A549 (cell line): ENCODE measurements around the gene GGT5. TPM values are rescaled to one million over a fixed set of nuclear protein-coding genes. Genes with fewer than 3 reads are reported as not detected.
A peak's percentile ranks its signal among the peaks of the same experiment; 100 is the strongest.

ENCODE experiments used
- BCL3 ChIP-seq: fragments of >200 bp; sonication (Bioruptor Twin); formaldehyde crosslinking; IDR thresholded peaks from 3 replicates; pipeline ENCODE4 v1.6.1; 2016
- BHLHE40 ChIP-seq: IDR thresholded peaks from 2 replicates; pipeline ENCODE4 v1.6.1; 2012; ENCODE audit warnings: low read depth, low read length, inconsistent platforms
- CEBPB ChIP-seq, 2 experiments: fragments of >200 bp in 1 of 2; sonication (Bioruptor Twin) in 1 of 2; formaldehyde crosslinking in 1 of 2; IDR thresholded peaks; 2 replicates each; pipeline ENCODE4 v1.6.1; 2012 to 2016
- CHD2 ChIP-seq: fragments of 150-350 bp; IDR thresholded peaks from 2 replicates; pipeline ENCODE4 v1.6.1; 2014; ENCODE audit warnings: low read length; ENCODE audit not compliant: partially characterized antibody
- CHD4 ChIP-seq: fragments of 200-600 bp; sonication (generic); IDR thresholded peaks from 2 replicates; pipeline ENCODE4 v1.6.1; 2016; ENCODE audit warnings: antibody characterized with exemption, mild to moderate bottlenecking, borderline replicate concordance
- EHF ChIP-seq: fragments of 250-450 bp; sonication (Bioruptor Pico); IDR thresholded peaks from 2 replicates; pipeline ENCODE4 v1.5.0; 2020; ENCODE audit warnings: mild to moderate bottlenecking
- ELK1 ChIP-seq: fragments of 150-350 bp; IDR thresholded peaks from 2 replicates; pipeline ENCODE4 v1.6.1; 2014; ENCODE audit warnings: low read depth, mild to moderate bottlenecking, low read length
- EP300 ChIP-seq, 2 experiments: fragments of >200 bp; sonication (Bioruptor Twin); formaldehyde crosslinking; IDR thresholded peaks; 2 replicates in 1 of 2; 3 replicates in 1 of 2; pipeline ENCODE4 v1.6.1; 2016 to 2017
- ESRRA ChIP-seq: fragments of 150-350 bp; IDR thresholded peaks from 2 replicates; pipeline ENCODE4 v1.6.1; 2014; ENCODE audit warnings: mild to moderate bottlenecking, low read length, borderline replicate concordance
- FOSB ChIP-seq: fragments of 250-450 bp; sonication (Bioruptor Pico); IDR thresholded peaks from 2 replicates; pipeline ENCODE4 v1.5.0; 2020; ENCODE audit warnings: mild to moderate bottlenecking, moderate library complexity
- FOSL2 ChIP-seq, 2 experiments: fragments of 450-650 bp in 1 of 2; fragments of >200 bp in 1 of 2; sonication (Bioruptor Twin) in 1 of 2; formaldehyde crosslinking; IDR thresholded peaks; 2 replicates each; pipeline versions ENCODE4 v1.5.0 to v1.6.1; 2016 to 2020; ENCODE audit warnings: mild to moderate bottlenecking in 1 of 2, moderate library complexity in 1 of 2
- GATA3 ChIP-seq: IDR thresholded peaks from 2 replicates; pipeline ENCODE4 v1.6.1; 2012; ENCODE audit warnings: borderline replicate concordance
- HDAC2 ChIP-seq: fragments of 200-600 bp; sonication (generic); IDR thresholded peaks from 2 replicates; pipeline ENCODE4 v1.6.1; 2016
- HEYL ChIP-seq: fragments of 250-450 bp; sonication (Bioruptor Pico); IDR thresholded peaks from 2 replicates; pipeline ENCODE4 v1.8.0; 2021; ENCODE audit warnings: mild to moderate bottlenecking, moderate library complexity
- HOXA7 ChIP-seq: fragments of 250-450 bp; sonication (Bioruptor Pico); IDR thresholded peaks from 2 replicates; pipeline ENCODE4 v1.5.0; 2020; ENCODE audit warnings: mild to moderate bottlenecking, moderate library complexity
- HOXB13 ChIP-seq: fragments of 250-450 bp; sonication (Bioruptor Pico); IDR thresholded peaks from 2 replicates; pipeline ENCODE4 v1.5.0; 2020; ENCODE audit warnings: low read depth, mild to moderate bottlenecking, moderate library complexity
- HOXB5 ChIP-seq: fragments of 250-450 bp; sonication (Bioruptor Pico); IDR thresholded peaks from 2 replicates; pipeline ENCODE4 v1.5.0; 2020; ENCODE audit warnings: mild to moderate bottlenecking, moderate library complexity
- JUN ChIP-seq, 2 experiments: fragments of >200 bp; sonication (Bioruptor Twin); formaldehyde crosslinking; IDR thresholded peaks; 2 replicates in 1 of 2; 3 replicates in 1 of 2; pipeline ENCODE4 v1.6.1; 2016 to 2017
- JUNB ChIP-seq: fragments of >200 bp; sonication (Bioruptor Twin); formaldehyde crosslinking; IDR thresholded peaks from 2 replicates; pipeline ENCODE4 v1.6.1; 2016
- MAFK ChIP-seq: fragments of 450-650 bp; IDR thresholded peaks from 2 replicates; pipeline ENCODE4 v1.6.1; 2014; ENCODE audit not compliant: partially characterized antibody
- MAX ChIP-seq: IDR thresholded peaks from 2 replicates; pipeline ENCODE4 v1.6.1; 2012
- MAZ ChIP-seq: fragments of 150-350 bp; IDR thresholded peaks from 2 replicates; pipeline ENCODE4 v1.6.1; 2014; ENCODE audit warnings: antibody characterized with exemption, low read depth, low read length, borderline replicate concordance
- NFE2L2 ChIP-seq: fragments of 150-350 bp; conservative IDR thresholded peaks from 2 replicates; pipeline ENCODE4 v1.6.1; 2014; ENCODE audit warnings: low read length
- NR3C1 ChIP-seq: fragments of >200 bp; sonication (Bioruptor Twin); formaldehyde crosslinking; IDR thresholded peaks from 3 replicates; pipeline ENCODE4 v1.6.1; 2017
- POLR2AphosphoS2 ChIP-seq: conservative IDR thresholded peaks from 2 replicates; pipeline ENCODE4 v1.6.1; 2012; ENCODE audit warnings: low read length, improper control_type of control experiment, inconsistent platforms
- RCOR1 ChIP-seq: fragments of 150-350 bp; IDR thresholded peaks from 2 replicates; pipeline ENCODE4 v1.6.1; 2014; ENCODE audit warnings: antibody characterized with exemption, low read length, low read depth
- SMC3 ChIP-seq: fragments of >200 bp; sonication (Bioruptor Twin); formaldehyde crosslinking; IDR thresholded peaks from 3 replicates; pipeline ENCODE4 v1.6.1; 2018; ENCODE audit warnings: inconsistent platforms
- SREBF2 ChIP-seq: fragments of 450-650 bp; IDR thresholded peaks from 2 replicates; pipeline ENCODE4 v1.6.1; 2014; ENCODE audit warnings: mild to moderate bottlenecking, moderate library complexity
- TP53 ChIP-seq: fragments of 250-450 bp; sonication (Bioruptor Pico); IDR thresholded peaks from 2 replicates; pipeline ENCODE4 v1.5.0; 2021; ENCODE audit warnings: mild to moderate bottlenecking, moderate library complexity
- ZC3H11A ChIP-seq: fragments of 450-650 bp; IDR thresholded peaks from 2 replicates; pipeline ENCODE4 v1.6.1; 2014; ENCODE audit warnings: antibody characterized with exemption, mild to moderate bottlenecking
- ZFP36 ChIP-seq: fragments of 450-650 bp; IDR thresholded peaks from 2 replicates; pipeline ENCODE4 v1.6.1; 2014; ENCODE audit warnings: borderline replicate concordance; ENCODE audit not compliant: partially characterized antibody
- ZNF302 ChIP-seq: fragments of 250-450 bp; sonication (Bioruptor Pico); IDR thresholded peaks from 2 replicates; pipeline ENCODE4 v1.9.0; 2021; ENCODE audit warnings: inconsistent platforms, mild to moderate bottlenecking, moderate library complexity
- ZSCAN20 ChIP-seq: fragments of 250-450 bp; sonication (Bioruptor Pico); IDR thresholded peaks from 2 replicates; pipeline ENCODE4 v1.8.0; 2022; ENCODE audit warnings: mild to moderate bottlenecking, moderate library complexity
- polyA plus RNA-seq, 4 experiments: library from polyadenylated mRNA; depleted of rRNA in 3 of 4; stranded (reverse); fragments of >200 nt; fragmentation: RNase III in 1 of 4; extraction: RNeasy Plus Mini Kit Qiagen cat#74134 plus additional on column Dnase treatment in 1 of 4; gene quantifications; 2 replicates in 3 of 4; 3 replicates in 1 of 4; pipeline ENCODE4 v1.2.3, GENCODE V29; 2011 to 2017
- TF ChIP-seq, protein P1 (sequence below): fragments of >200 bp; sonication (Bioruptor Twin); formaldehyde crosslinking; IDR thresholded peaks from 2 replicates; pipeline ENCODE4 v1.6.1; 2016
- TF ChIP-seq, protein P2 (sequence below): IDR thresholded peaks from 2 replicates; pipeline ENCODE4 v1.6.1; 2012
- TF ChIP-seq, protein P3 (sequence below): fragments of 250-450 bp; sonication (Bioruptor Pico); IDR thresholded peaks from 2 replicates; pipeline ENCODE4 v1.5.0; 2021; ENCODE audit warnings: mild to moderate bottlenecking, moderate library complexity, borderline replicate concordance

Gene GGT5
- polyA plus RNA-seq, 2 of the 4 experiments (the other 2 are of a cell fraction): 2.5 to 3.1 TPM

GRCh38 chr22:24200619-24201212 is 44.2 kb downstream of the GGT5 start (continued):
- TF ChIP-seq HEYL (no peak), BCL3 (0 out of 3 replicates have a peak, but pooled peaks have one; percentile 51), HOXB5 (no peak), SMC3 (no peak), CHD4 (no peak), SREBF2 (no peak), ZC3H11A (no peak), EP300 (IDR thresholded peaks at IDR 0.05) (peak; percentile 53 to 92; a peak in 3 of 5 replicates), MAZ (no peak), RCOR1 (no peak), HOXA7 (CRISPR knock-in tag) (no peak), HDAC2 (no peak), EHF (CRISPR knock-in tag) (no peak), POLR2AphosphoS2 (no peak), TP53 (CRISPR knock-in tag) (no peak), MAX (peak; percentile 54; the same call in 1 of the 2 replicates), JUN (IDR thresholded peaks at IDR 0.05) (peak in 1 of 2 experiments; percentile 85; a peak in 4 of 5 replicates), GATA3 (peak; percentile 72; the same call in 1 of the 2 replicates), FOSB (CRISPR knock-in tag) (0 out of 2 replicates have a peak, but pooled peaks have one; percentile 40), ZNF302 (CRISPR knock-in tag) (no peak), BHLHE40 (no peak), FOSL2 (IDR thresholded peaks at IDR 0.05) (peak; percentile 52), FOSL2 (CRISPR knock-in tag; IDR thresholded peaks at IDR 0.05) (peak; percentile 79), CEBPB (IDR thresholded peaks at IDR 0.05) (peak; percentile 56 to 88; a peak in 2 of 4 replicates), JUNB (peak; percentile 69), ZFP36 (no peak), ESRRA (no peak), NFE2L2 (no peak), NR3C1 (no peak), ZSCAN20 (CRISPR knock-in tag) (no peak), ELK1 (no peak), MAFK (no peak), CHD2 (no peak), HOXB13 (CRISPR knock-in tag) (no peak)
- TF ChIP-seq, protein P1, sequence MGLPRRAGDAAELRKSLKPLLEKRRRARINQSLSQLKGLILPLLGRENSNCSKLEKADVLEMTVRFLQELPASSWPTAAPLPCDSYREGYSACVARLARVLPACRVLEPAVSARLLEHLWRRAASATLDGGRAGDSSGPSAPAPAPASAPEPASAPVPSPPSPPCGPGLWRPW: no peak
- TF ChIP-seq, protein P2, sequence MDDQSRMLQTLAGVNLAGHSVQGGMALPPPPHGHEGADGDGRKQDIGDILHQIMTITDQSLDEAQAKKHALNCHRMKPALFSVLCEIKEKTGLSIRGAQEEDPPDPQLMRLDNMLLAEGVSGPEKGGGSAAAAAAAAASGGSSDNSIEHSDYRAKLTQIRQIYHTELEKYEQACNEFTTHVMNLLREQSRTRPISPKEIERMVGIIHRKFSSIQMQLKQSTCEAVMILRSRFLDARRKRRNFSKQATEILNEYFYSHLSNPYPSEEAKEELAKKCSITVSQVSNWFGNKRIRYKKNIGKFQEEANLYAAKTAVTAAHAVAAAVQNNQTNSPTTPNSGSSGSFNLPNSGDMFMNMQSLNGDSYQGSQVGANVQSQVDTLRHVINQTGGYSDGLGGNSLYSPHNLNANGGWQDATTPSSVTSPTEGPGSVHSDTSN: no peak
- TF ChIP-seq, protein P3, sequence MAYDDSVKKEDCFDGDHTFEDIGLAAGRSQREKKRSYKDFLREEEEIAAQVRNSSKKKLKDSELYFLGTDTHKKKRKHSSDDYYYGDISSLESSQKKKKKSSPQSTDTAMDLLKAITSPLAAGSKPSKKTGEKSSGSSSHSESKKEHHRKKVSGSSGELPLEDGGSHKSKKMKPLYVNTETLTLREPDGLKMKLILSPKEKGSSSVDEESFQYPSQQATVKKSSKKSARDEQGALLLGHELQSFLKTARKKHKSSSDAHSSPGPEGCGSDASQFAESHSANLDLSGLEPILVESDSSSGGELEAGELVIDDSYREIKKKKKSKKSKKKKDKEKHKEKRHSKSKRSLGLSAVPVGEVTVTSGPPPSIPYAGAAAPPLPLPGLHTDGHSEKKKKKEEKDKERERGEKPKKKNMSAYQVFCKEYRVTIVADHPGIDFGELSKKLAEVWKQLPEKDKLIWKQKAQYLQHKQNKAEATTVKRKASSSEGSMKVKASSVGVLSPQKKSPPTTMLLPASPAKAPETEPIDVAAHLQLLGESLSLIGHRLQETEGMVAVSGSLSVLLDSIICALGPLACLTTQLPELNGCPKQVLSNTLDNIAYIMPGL (CRISPR knock-in tag): no peak
- TF ChIP-seq, all 56 proteins: peak for 11
